Measurements from ENCODE around the gene SNAI1.

Gene SNAI1

GRCh38 chr20:49937027-49937929 is 45.5 kb upstream of the SNAI1 start:
- Histone ChIP-seq H2AFZ (ENCODE audit: low read length) (peak overlapping the region; percentile 81; the same call in 1 of the 2 replicates), H3F3A (ENCODE audit: insufficient read depth, low read length) (peaks cover 16% of the 10 kb centered on the region), H3K27ac (ENCODE audit: low read length) (peak overlapping the region; percentile 43; the same call in 1 of the 2 replicates), H3K9ac (ENCODE audit: low read length) (peak overlapping the region; percentile 92), H3K27me3 (replicated peaks; ENCODE audit: insufficient read depth, low read length) (no peaks in the 10 kb centered on the region), H3K4me2 (ENCODE audit: low read depth, low read length) (peak overlapping the region; percentile 81), H3K9me3 (replicated peaks; ENCODE audit: insufficient read depth, low read length) (no peaks in the 10 kb centered on the region), H3K79me2 (ENCODE audit: low read length) (peaks cover 59% of the 10 kb centered on the region), H3K4me3 (ENCODE audit: low read length) (peak overlapping the region; percentile 90), H3K36me3 (replicated peaks; ENCODE audit: insufficient read depth, low read length) (no peaks in the 10 kb centered on the region), H3K4me1 (ENCODE audit: low read length) (peaks cover 10% of the 10 kb centered on the region), H3K9me2 (replicated peaks; ENCODE audit: insufficient read depth, low read length) (no peaks in the 10 kb centered on the region), H4K20me1 (ENCODE audit: insufficient read depth, low read length) (no peaks in the 10 kb centered on the region; the same call in 1 of the 2 replicates)
- TF ChIP-seq EZH2phosphoT487 (IDR thresholded peaks at IDR 0.05; ENCODE audit: low read length) (no peak), EZH2 (optimal IDR thresholded peaks at IDR 0.05; ENCODE audit: low read depth, low read length) (no peak), CTCF (IDR thresholded peaks at IDR 0.05; ENCODE audit: low read length) (no peak)
- peak; percentile 10 for DNase-seq

- TF ChIP-seq EZH2phosphoT487 (IDR thresholded peaks at IDR 0.05; ENCODE audit: low read length) (no peak), EZH2 (optimal IDR thresholded peaks at IDR 0.05; ENCODE audit: low read depth, low read length) (no peak), CTCF (IDR thresholded peaks at IDR 0.05; ENCODE audit: low read length) (no peak)
- DNase-seq: no peak
- H3F3A ChIP-seq (ENCODE audit: insufficient read depth, low read length): peaks cover 16% of the 10 kb centered on the region
- H3K9me2 ChIP-seq (replicated peaks; ENCODE audit: insufficient read depth, low read length): no peaks in the 10 kb centered on the region
- H3K4me2 ChIP-seq (ENCODE audit: low read depth, low read length): peak overlapping the region; percentile 81; the same call in 1 of the 2 replicates
- no peak overlapping the region for H3K9ac ChIP-seq (ENCODE audit: low read length)
- H3K27ac ChIP-seq (ENCODE audit: low read length): no peak overlapping the region
- H4K20me1 ChIP-seq (ENCODE audit: insufficient read depth, low read length): no peaks in the 10 kb centered on the region; the same call in 1 of the 2 replicates
- H3K27me3 ChIP-seq (replicated peaks; ENCODE audit: insufficient read depth, low read length): no peaks in the 10 kb centered on the region
- H2AFZ ChIP-seq (ENCODE audit: low read length): no peak overlapping the region
- H3K9me3 ChIP-seq (replicated peaks; ENCODE audit: insufficient read depth, low read length): no peaks in the 10 kb centered on the region
- no peak overlapping the region for H3K4me3 ChIP-seq (ENCODE audit: low read length)
- no peaks in the 10 kb centered on the region; the same call in 1 of the 2 replicates for H3K36me3 ChIP-seq (replicated peaks; ENCODE audit: insufficient read depth, low read length)
- H3K79me2 ChIP-seq (ENCODE audit: low read length): peaks cover 71% of the 10 kb centered on the region
- peaks cover 10% of the 10 kb centered on the region for H3K4me1 ChIP-seq (ENCODE audit: low read length)
Observed at GRCh38 chr20:49938173-49939163, 44.3 kb upstream of the SNAI1 start.

- Histone ChIP-seq H3K4me3 (ENCODE audit: low read length) (no peak overlapping the region), H3K9me3 (replicated peaks; ENCODE audit: insufficient read depth, low read length) (no peaks in the 10 kb centered on the region), H3K4me2 (ENCODE audit: low read depth, low read length) (no peak overlapping the region), H3F3A (ENCODE audit: insufficient read depth, low read length) (no peaks in the 10 kb centered on the region), H3K9me2 (replicated peaks; ENCODE audit: insufficient read depth, low read length) (no peaks in the 10 kb centered on the region), H3K36me3 (replicated peaks; ENCODE audit: insufficient read depth, low read length) (peaks cover 7% of the 10 kb centered on the region), H3K9ac (ENCODE audit: low read length) (no peak overlapping the region), H3K27me3 (replicated peaks; ENCODE audit: insufficient read depth, low read length) (no peaks in the 10 kb centered on the region), H3K4me1 (ENCODE audit: low read length) (peaks cover 10% of the 10 kb centered on the region), H3K27ac (ENCODE audit: low read length) (no peak overlapping the region), H3K79me2 (ENCODE audit: low read length) (peaks cover 89% of the 10 kb centered on the region), H2AFZ (ENCODE audit: low read length) (no peak overlapping the region), H4K20me1 (ENCODE audit: insufficient read depth, low read length) (no peaks in the 10 kb centered on the region; the same call in 1 of the 2 replicates)
- TF ChIP-seq CTCF (IDR thresholded peaks at IDR 0.05; ENCODE audit: low read length): no peak
- TF ChIP-seq EZH2 (optimal IDR thresholded peaks at IDR 0.05; ENCODE audit: low read depth, low read length): no peak
- no peak for TF ChIP-seq EZH2phosphoT487 (IDR thresholded peaks at IDR 0.05; ENCODE audit: low read length)
- DNase-seq: no peak
Observed at GRCh38 chr20:49941456-49941855, 41.3 kb upstream of the SNAI1 start.
